ENCODE data around the gene CPNE8.

GRCh38 chr12:38689195-38689594 is 216.2 kb downstream of the CPNE8 start:
- TF ChIP-seq CTCF (IDR thresholded peaks at IDR 0.05) (no peak), POLR2A (IDR thresholded peaks at IDR 0.05) (no peak)
